ENCODE measurements around the gene IQSEC3. TPM values are rescaled to one million over a fixed set of nuclear protein-coding genes. Genes with fewer than 3 reads are reported as not detected.
A peak's percentile ranks its signal among the peaks of the same experiment; 100 is the strongest.

Gene IQSEC3
- total RNA-seq, 2 donors from 2014 or later = 0.39 to 0.67 TPM

- TF ChIP-seq CTCF (IDR thresholded peaks at IDR 0.05) = no peak
- peaks cover 3 to 89% of the 10 kb centered on the region in 2 donors for H3K4me1 ChIP-seq
- DNase-seq (ENCODE audit: low spot score) = no peak
- peak overlapping the region; percentile 68 to 84 for H3K27ac ChIP-seq
- H3K36me3 ChIP-seq = no peaks in the 10 kb centered on the region
- H3K27me3 ChIP-seq = no peaks in the 10 kb centered on the region
- H3K4me3 ChIP-seq = no peak overlapping the region
- H3K9me3 ChIP-seq = no peaks in the 10 kb centered on the region
These were observed 109.2 kb downstream of the IQSEC3 start for GRCh38 chr12:175759-176158.

GRCh38 chr12:176321-177181 is 110.0 kb downstream of the IQSEC3 start:
- H3K9me3 ChIP-seq = no peaks in the 10 kb centered on the region
- peak overlapping the region; percentile 68 to 84 for H3K27ac ChIP-seq
- H3K36me3 ChIP-seq = no peaks in the 10 kb centered on the region
- no peak overlapping the region for H3K4me3 ChIP-seq
- no peaks in the 10 kb centered on the region for H3K27me3 ChIP-seq
- TF ChIP-seq CTCF (IDR thresholded peaks at IDR 0.05) = no peak
- no peak for DNase-seq (ENCODE audit: low spot score)
- H3K4me1 ChIP-seq = peaks cover 3 to 90% of the 10 kb centered on the region in 2 donors

GRCh38 chr12:177336-177979 is 110.9 kb downstream of the IQSEC3 start:
- Histone ChIP-seq H3K27me3 (no peaks in the 10 kb centered on the region), H3K9me3 (no peaks in the 10 kb centered on the region), H3K36me3 (no peaks in the 10 kb centered on the region), H3K4me3 (no peak overlapping the region), H3K4me1 (peaks cover 3 to 87% of the 10 kb centered on the region in 2 donors), H3K27ac (peak overlapping the region; percentile 68 to 84)
- no peak for DNase-seq (ENCODE audit: low spot score)
- no peak for TF ChIP-seq CTCF (IDR thresholded peaks at IDR 0.05)

GRCh38 chr12:177980-178828 is 111.6 kb downstream of the IQSEC3 start:
- DNase-seq (ENCODE audit: low spot score) = no peak
- peaks cover 3 to 80% of the 10 kb centered on the region in 2 donors for H3K4me1 ChIP-seq

GRCh38 chr12:178829-179109 is 112.2 kb downstream of the IQSEC3 start:
- Histone ChIP-seq H3K36me3 (no peaks in the 10 kb centered on the region), H3K27me3 (no peaks in the 10 kb centered on the region), H3K9me3 (no peaks in the 10 kb centered on the region), H3K4me3 (no peak overlapping the region), H3K4me1 (peaks cover 3 to 74% of the 10 kb centered on the region in 2 donors), H3K27ac (peak overlapping the region; percentile 28 to 54)
- no peak for DNase-seq (ENCODE audit: low spot score)
- TF ChIP-seq CTCF (IDR thresholded peaks at IDR 0.05) = no peak

More at GRCh38 chr12:177980-178828, 111.6 kb downstream of the IQSEC3 start:
- Histone ChIP-seq H3K4me3 (no peak overlapping the region), H3K27me3 (no peaks in the 10 kb centered on the region), H3K36me3 (no peaks in the 10 kb centered on the region), H3K9me3 (no peaks in the 10 kb centered on the region), H3K27ac (peak overlapping the region in 1 of 2 donors; percentile 54)
- no peak for TF ChIP-seq CTCF (IDR thresholded peaks at IDR 0.05)
